ENCODE results near the gene AP4E1.
"Not testable (repeated sequence)": the region's sequence is repeated elsewhere in the genome, so short reads cannot be mapped to it uniquely, and the experiment has no call there.

The AP4E1 gene

GRCh38 chr15:51022206-51022605, 113.7 kb downstream of the AP4E1 start:
- POLR2A ChIA-PET = no interaction called here
- no peak for DNase-seq (ENCODE audit: low read depth, low spot score)
- CTCF ChIA-PET = no interaction called here
- TF ChIP-seq CTCF (IDR thresholded peaks at IDR 0.05; ENCODE audit: insufficient read depth, low read length, missing control alignments) = no peak
- H3K4me3 ChIP-seq (ENCODE audit: low read depth, low read length) = no peak overlapping the region

- no peak for TF ChIP-seq CTCF (IDR thresholded peaks at IDR 0.05; ENCODE audit: insufficient read depth, low read length, missing control alignments)
- POLR2A ChIA-PET = no interaction called here
- H3K4me3 ChIP-seq (ENCODE audit: low read depth, low read length) = no peak overlapping the region
- CTCF ChIA-PET = no interaction called here
- no peak for DNase-seq (ENCODE audit: low read depth, low spot score)
These were observed 115.0 kb downstream of the AP4E1 start for GRCh38 chr15:51023499-51023898.

GRCh38 chr15:51024735-51025453, 116.4 kb downstream of the AP4E1 start:
- no peak for DNase-seq (ENCODE audit: low read depth, low spot score)
- H3K4me3 ChIP-seq (ENCODE audit: low read depth, low read length) = no peak overlapping the region
- no peak for TF ChIP-seq CTCF (IDR thresholded peaks at IDR 0.05; ENCODE audit: insufficient read depth, low read length, missing control alignments)
- ChIA-PET CTCF (no interaction called here), POLR2A (interaction anchor here (0.6 kb wide), 1 partner anchor 17 kb away, joined by 3 read pairs; no protein-coding TSS in a partner anchor)

GRCh38 chr15:51025454-51025846, 117.0 kb downstream of the AP4E1 start:
- H3K4me3 ChIP-seq (ENCODE audit: low read depth, low read length) = no peak overlapping the region
- TF ChIP-seq CTCF (IDR thresholded peaks at IDR 0.05; ENCODE audit: insufficient read depth, low read length, missing control alignments) = no peak
- DNase-seq (ENCODE audit: low read depth, low spot score) = no peak
- POLR2A ChIA-PET = no interaction called here
- CTCF ChIA-PET = no interaction called here

- POLR2A ChIA-PET = no interaction called here
- no peak overlapping the region for H3K4me3 ChIP-seq (ENCODE audit: low read depth, low read length)
- no peak for TF ChIP-seq CTCF (IDR thresholded peaks at IDR 0.05; ENCODE audit: insufficient read depth, low read length, missing control alignments)
- peak; percentile 45 for DNase-seq (ENCODE audit: low read depth, low spot score)
- CTCF ChIA-PET = no interaction called here
These were observed 122.3 kb downstream of the AP4E1 start for GRCh38 chr15:51030649-51031316.

GRCh38 chr15:51037474-51037873, 129.0 kb downstream of the AP4E1 start:
- DNase-seq (ENCODE audit: low read depth, low spot score); H3K4me3 ChIP-seq (ENCODE audit: low read depth, low read length); CTCF ChIA-PET; POLR2A ChIA-PET: not testable (repeated sequence)
